ENCODE results near the gene KLHL15. TPM values are rescaled to one million over a fixed set of nuclear protein-coding genes. Genes with fewer than 3 reads are reported as not detected.
A peak's percentile ranks its signal among the peaks of the same experiment; 100 is the strongest.
"Not testable (repeated sequence)": the region's sequence is repeated elsewhere in the genome, so short reads cannot be mapped to it uniquely, and the experiment has no call there.

Gene KLHL15
- total RNA-seq, 1 donor from 2014 or later: 5.0 TPM

DNA sequence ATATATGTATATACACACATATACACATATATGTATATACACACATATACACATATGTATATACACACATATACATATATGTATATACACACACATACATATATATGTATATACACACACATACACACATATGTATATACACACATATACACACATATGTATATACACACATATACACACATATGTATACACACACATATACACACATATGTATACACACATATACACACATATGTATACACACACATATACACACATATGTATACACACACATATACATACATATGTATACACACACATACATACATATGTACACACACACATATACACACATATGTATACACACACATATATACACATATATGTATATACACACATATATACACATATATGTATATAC lies 19.1 kb upstream of the KLHL15 start:
- not testable (repeated sequence) for H3K36me3 Mint-ChIP-seq (ENCODE audit: unreplicated experiment); H3K9me3 Mint-ChIP-seq (ENCODE audit: unreplicated experiment); H3K4me1 Mint-ChIP-seq (ENCODE audit: low read depth, unreplicated experiment); DNase-seq; H3K27me3 Mint-ChIP-seq (ENCODE audit: unreplicated experiment); H3K4me3 Mint-ChIP-seq (ENCODE audit: unreplicated experiment); H3K27ac Mint-ChIP-seq (ENCODE audit: unreplicated experiment)

DNA sequence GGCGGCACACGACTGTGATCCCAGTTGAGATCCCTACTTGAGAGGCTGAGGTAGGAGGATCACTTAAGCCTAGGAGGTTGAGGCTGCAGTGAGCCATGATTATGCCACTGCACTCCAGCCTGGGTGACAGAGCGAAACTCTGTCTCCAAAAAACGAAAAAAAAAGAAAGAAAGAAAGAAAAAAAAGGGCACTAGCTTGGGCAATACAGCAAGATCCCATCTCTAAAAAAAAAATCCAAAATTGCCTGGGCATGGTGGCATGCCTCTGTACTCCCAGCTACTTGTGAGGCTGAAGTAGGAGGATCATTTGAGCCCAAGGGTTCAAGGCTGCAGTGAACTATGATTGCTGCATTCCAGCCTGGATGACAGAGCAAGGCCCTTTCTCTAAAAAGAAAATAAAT lies 10.7 kb upstream of the KLHL15 start:
- DNase-seq: no peak
- Mint-ChIP-seq H3K9me3 (ENCODE audit: unreplicated experiment) (peaks cover 5% of the 10 kb centered on the region), H3K36me3 (ENCODE audit: unreplicated experiment) (no peaks in the 10 kb centered on the region), H3K27ac (ENCODE audit: unreplicated experiment) (no peak overlapping the region), H3K4me1 (ENCODE audit: low read depth, unreplicated experiment) (peaks cover 1% of the 10 kb centered on the region), H3K4me3 (ENCODE audit: unreplicated experiment) (no peak overlapping the region), H3K27me3 (ENCODE audit: unreplicated experiment) (peaks cover 3% of the 10 kb centered on the region)
- TF ChIP-seq, protein P1, sequence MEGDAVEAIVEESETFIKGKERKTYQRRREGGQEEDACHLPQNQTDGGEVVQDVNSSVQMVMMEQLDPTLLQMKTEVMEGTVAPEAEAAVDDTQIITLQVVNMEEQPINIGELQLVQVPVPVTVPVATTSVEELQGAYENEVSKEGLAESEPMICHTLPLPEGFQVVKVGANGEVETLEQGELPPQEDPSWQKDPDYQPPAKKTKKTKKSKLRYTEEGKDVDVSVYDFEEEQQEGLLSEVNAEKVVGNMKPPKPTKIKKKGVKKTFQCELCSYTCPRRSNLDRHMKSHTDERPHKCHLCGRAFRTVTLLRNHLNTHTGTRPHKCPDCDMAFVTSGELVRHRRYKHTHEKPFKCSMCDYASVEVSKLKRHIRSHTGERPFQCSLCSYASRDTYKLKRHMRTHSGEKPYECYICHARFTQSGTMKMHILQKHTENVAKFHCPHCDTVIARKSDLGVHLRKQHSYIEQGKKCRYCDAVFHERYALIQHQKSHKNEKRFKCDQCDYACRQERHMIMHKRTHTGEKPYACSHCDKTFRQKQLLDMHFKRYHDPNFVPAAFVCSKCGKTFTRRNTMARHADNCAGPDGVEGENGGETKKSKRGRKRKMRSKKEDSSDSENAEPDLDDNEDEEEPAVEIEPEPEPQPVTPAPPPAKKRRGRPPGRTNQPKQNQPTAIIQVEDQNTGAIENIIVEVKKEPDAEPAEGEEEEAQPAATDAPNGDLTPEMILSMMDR (IDR thresholded peaks at IDR 0.05; ENCODE audit: partially characterized antibody, unreplicated experiment): no peak

DNA sequence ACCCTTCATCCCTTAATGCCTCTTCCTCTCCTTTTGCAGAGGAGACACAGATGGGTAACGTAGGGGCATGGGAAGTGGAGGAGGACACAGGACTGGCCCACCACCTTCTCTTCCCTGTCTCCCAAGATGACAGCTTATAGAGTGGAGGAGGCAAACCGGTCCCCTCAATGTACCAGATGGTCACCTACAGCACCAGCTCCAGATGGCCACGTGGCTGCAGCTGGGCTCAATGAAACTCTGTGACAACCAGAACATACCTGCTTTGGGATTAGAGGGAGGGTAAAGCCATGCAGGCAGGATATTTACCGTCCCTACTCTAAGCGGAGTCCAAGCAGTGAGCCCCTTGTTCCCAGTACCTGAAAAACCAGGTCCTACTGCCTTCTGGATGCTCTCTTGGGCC lies 7.5 kb upstream of the KLHL15 start:
- peaks cover 5% of the 10 kb centered on the region for H3K9me3 Mint-ChIP-seq (ENCODE audit: unreplicated experiment)
- H3K36me3 Mint-ChIP-seq (ENCODE audit: unreplicated experiment): no peaks in the 10 kb centered on the region
- peak; percentile 43 for DNase-seq
- H3K27ac Mint-ChIP-seq (ENCODE audit: unreplicated experiment): peak overlapping the region; percentile 76
- no peak overlapping the region for H3K4me3 Mint-ChIP-seq (ENCODE audit: unreplicated experiment)
- TF ChIP-seq, protein P1 (IDR thresholded peaks at IDR 0.05; ENCODE audit: partially characterized antibody, unreplicated experiment): no peak
- H3K27me3 Mint-ChIP-seq (ENCODE audit: unreplicated experiment): peaks cover 3% of the 10 kb centered on the region
- H3K4me1 Mint-ChIP-seq (ENCODE audit: low read depth, unreplicated experiment): peaks cover 1% of the 10 kb centered on the region

DNA sequence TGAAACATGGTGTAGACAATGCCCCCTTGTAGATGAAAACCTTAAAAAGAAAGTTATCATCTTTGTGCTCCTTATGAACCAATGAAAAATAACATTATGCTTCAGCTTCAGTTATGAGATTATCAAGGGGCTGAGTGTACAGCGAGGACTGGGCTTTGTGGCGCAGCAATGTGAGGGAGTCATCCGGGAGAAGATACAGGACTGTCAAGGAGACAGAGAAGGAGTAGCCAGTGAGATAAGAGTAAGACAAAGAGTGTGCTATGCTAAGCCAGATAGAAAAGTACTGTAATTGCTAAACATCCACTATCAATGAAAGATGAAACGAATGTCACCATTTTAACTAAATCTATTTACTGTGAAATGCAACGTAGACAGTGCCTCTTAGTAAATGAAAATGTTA lies 3.6 kb upstream of the KLHL15 start:
- peaks cover 4% of the 10 kb centered on the region for H3K4me1 Mint-ChIP-seq (ENCODE audit: low read depth, unreplicated experiment)
- H3K27ac Mint-ChIP-seq (ENCODE audit: unreplicated experiment): no peak overlapping the region
- no peak for DNase-seq
- H3K4me3 Mint-ChIP-seq (ENCODE audit: unreplicated experiment): no peak overlapping the region
- peaks cover 9% of the 10 kb centered on the region for H3K9me3 Mint-ChIP-seq (ENCODE audit: unreplicated experiment)
- TF ChIP-seq, protein P1 (IDR thresholded peaks at IDR 0.05; ENCODE audit: partially characterized antibody, unreplicated experiment): no peak
- H3K36me3 Mint-ChIP-seq (ENCODE audit: unreplicated experiment): no peaks in the 10 kb centered on the region
- H3K27me3 Mint-ChIP-seq (ENCODE audit: unreplicated experiment): peaks cover 4% of the 10 kb centered on the region

DNA sequence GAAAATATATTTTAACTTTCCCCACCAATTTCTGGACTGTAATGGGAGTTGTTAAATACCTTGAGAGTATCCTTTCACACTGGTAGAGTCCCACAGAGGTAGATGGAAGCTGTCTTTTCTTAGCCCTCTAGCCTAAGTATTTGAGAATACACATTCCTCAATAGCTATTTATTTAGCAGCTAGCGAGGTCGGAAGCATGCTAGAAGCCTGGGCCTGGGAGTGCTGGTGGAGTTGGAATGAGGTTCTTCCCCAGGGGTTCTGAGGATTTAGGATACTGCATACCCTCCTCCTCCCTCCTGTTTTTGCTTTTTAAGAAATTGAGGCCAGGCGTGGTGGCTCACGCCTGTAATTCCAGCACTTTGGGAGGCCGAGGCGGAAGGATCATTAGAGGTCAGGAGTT lies 999 bp upstream of the KLHL15 start:
- H3K36me3 Mint-ChIP-seq (ENCODE audit: unreplicated experiment): no peaks in the 10 kb centered on the region
- TF ChIP-seq, protein P1 (IDR thresholded peaks at IDR 0.05; ENCODE audit: partially characterized antibody, unreplicated experiment): no peak
- H3K4me1 Mint-ChIP-seq (ENCODE audit: low read depth, unreplicated experiment): peaks cover 2% of the 10 kb centered on the region
- H3K27me3 Mint-ChIP-seq (ENCODE audit: unreplicated experiment): peaks cover 3% of the 10 kb centered on the region
- no peak overlapping the region for H3K4me3 Mint-ChIP-seq (ENCODE audit: unreplicated experiment)
- H3K27ac Mint-ChIP-seq (ENCODE audit: unreplicated experiment): no peak overlapping the region
- no peak for DNase-seq
- H3K9me3 Mint-ChIP-seq (ENCODE audit: unreplicated experiment): peaks cover 4% of the 10 kb centered on the region

DNA sequence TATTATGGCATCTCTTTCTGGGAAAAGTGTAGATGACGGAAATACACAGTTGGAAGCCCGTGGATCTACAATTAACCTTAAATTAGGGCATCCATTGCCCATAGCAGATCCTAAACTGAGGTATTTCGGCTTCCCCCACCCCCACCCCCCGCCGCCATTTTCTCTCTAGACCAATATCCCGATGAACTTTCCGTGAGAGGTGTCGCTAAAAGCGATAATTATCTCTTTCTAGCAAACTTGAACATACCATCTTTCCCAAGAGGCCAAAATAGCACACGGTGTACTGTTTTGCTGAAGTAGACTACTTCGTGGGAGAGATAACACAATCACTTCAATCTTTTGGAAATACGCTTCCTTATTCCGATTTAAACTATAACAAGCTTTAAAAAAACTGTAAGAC lies 554 bp downstream of the KLHL15 start:
- Mint-ChIP-seq H3K9me3 (ENCODE audit: unreplicated experiment) (peaks cover 5% of the 10 kb centered on the region), H3K27me3 (ENCODE audit: unreplicated experiment) (peaks cover 2% of the 10 kb centered on the region), H3K36me3 (ENCODE audit: unreplicated experiment) (no peaks in the 10 kb centered on the region), H3K27ac (ENCODE audit: unreplicated experiment) (peak overlapping the region; percentile 96), H3K4me1 (ENCODE audit: low read depth, unreplicated experiment) (peaks cover 2% of the 10 kb centered on the region), H3K4me3 (ENCODE audit: unreplicated experiment) (peak overlapping the region; percentile 90)
- TF ChIP-seq, protein P1 (IDR thresholded peaks at IDR 0.05; ENCODE audit: partially characterized antibody, unreplicated experiment): no peak
- DNase-seq: no peak

Measured in glutamatergic neuron (in vitro differentiated cells).